ENCODE measurements around the gene MAIP1. TPM values are rescaled to one million over a fixed set of nuclear protein-coding genes. Genes with fewer than 3 reads are reported as not detected.

MAIP1 gene
- total RNA-seq, 3 donors from 2014 or later: 18.1 to 26.6 (median 22.9) TPM

Other genes starting within 250 kb of the MAIP1 start
- 1 to 10 TPM; 2.1 to 5.1 (median 2.3) TPM for gene FTCDNL1, start 104.4 kb upstream of the MAIP1 start, total RNA-seq
- gene C2orf69, start 44.3 kb upstream of the MAIP1 start, total RNA-seq: 10 to 100 TPM; 10.3 to 13.8 (median 13.5) TPM
- 10 to 100 TPM in 1 of 3 donors, 1 to 10 TPM in 2; 6.6 to 10.9 (median 7.2) TPM for gene TYW5, start 91 bp upstream of the MAIP1 start, total RNA-seq

Measured in mucosa of descending colon (tissue), 3 donors.